Gastroesophageal sphincter (tissue), 4 donors: Measurements from ENCODE around the gene PTCH1. TPM values are rescaled to one million over a fixed set of nuclear protein-coding genes. Genes with fewer than 3 reads are reported as not detected.

ENCODE experiments used
- ATAC-seq: fragments of 150-250 bp; one replicate; pipeline ENCODE4 v1.9.1; 2016; ENCODE audit warnings: mild to moderate bottlenecking, moderate library complexity
- H3K27ac ChIP-seq, 4 donors: fragments of 200-600 bp; sonication (generic) in 3 of 4; 1 replicate in 3 of 4; 2 replicates in 1 of 4; pipeline ENCODE4 v1.5.1; 2016 to 2019
- H3K27me3 ChIP-seq: fragments of 200-600 bp; sonication (generic); one replicate; pipeline ENCODE4 v1.5.1; 2019
- H3K36me3 ChIP-seq, 2 donors: fragments of 200-600 bp; sonication (generic); one replicate each; pipeline ENCODE4 v1.5.1; 2019; ENCODE audit warnings: control low read depth in 1 of 2
- H3K4me1 ChIP-seq, 3 donors: fragments of 200-600 bp; sonication (generic); 1 replicate in 2 of 3; 2 replicates in 1 of 3; pipeline ENCODE4 v1.5.1; 2016 to 2019; ENCODE audit warnings: control low read depth in 2 of 3
- H3K4me3 ChIP-seq, 2 donors: fragments of 200-600 bp; sonication (generic); one replicate each; pipeline ENCODE4 v1.5.1; 2019; ENCODE audit warnings: mild to moderate bottlenecking in 1 of 2, moderate library complexity in 1 of 2
- H3K9me3 ChIP-seq, 3 donors: fragments of 200-600 bp; sonication (generic); one replicate each; pipeline ENCODE4 v1.5.1; 2017 to 2019; ENCODE audit warnings: control low read depth in 2 of 3
- CTCF ChIP-seq, 4 experiments: fragments of 200-600 bp in 2 of 4; fragments of 450-650 bp in 2 of 4; sonication (generic) in 1 of 4; IDR thresholded peaks; one replicate each; pipeline ENCODE4 v1.5.1; 2017 to 2019; ENCODE audit warnings: antibody characterized with exemption in 4 of 4, mild to moderate bottlenecking in 2 of 4, moderate library complexity in 2 of 4
- EP300 ChIP-seq: sonication (generic); formaldehyde crosslinking; IDR thresholded peaks from one replicate; pipeline ENCODE4 v1.6.1; 2017; ENCODE audit warnings: antibody characterized with exemption, mild to moderate bottlenecking
- POLR2A ChIP-seq, 2 donors: fragments of 450-650 bp; IDR thresholded peaks; one replicate each; pipeline ENCODE4 v1.6.1; 2017; ENCODE audit warnings: antibody characterized with exemption in 2 of 2, mild to moderate bottlenecking in 2 of 2, moderate library complexity in 1 of 2
- POLR2AphosphoS5 ChIP-seq: sonication (generic); formaldehyde crosslinking; IDR thresholded peaks from one replicate; pipeline ENCODE4 v1.6.1; 2017; ENCODE audit warnings: antibody characterized with exemption
- WGBS, 2 donors: methylation state at CpG; one replicate each; pipeline ENCODE4 v1.1.5; 2018; ENCODE audit warnings: low coverage in 1 of 2; 5-methylcytosine and 5-hydroxymethylcytosine counted together
- total RNA-seq, 4 donors: library from RNA; depleted of rRNA; stranded (reverse); fragments of >200 nt; gene quantifications; one replicate each; pipeline ENCODE4 v1.1.0, GENCODE V29; 2016

Gene PTCH1
- total RNA-seq, 4 donors from 2014 or later, result 12.5 to 20.3 (median 15.5) TPM

- TF ChIP-seq CTCF (IDR thresholded peaks at IDR 0.05) (no peak), POLR2AphosphoS5 (no peak), POLR2A (IDR thresholded peaks at IDR 0.05) (no peak), EP300 (no peak)
- Histone ChIP-seq H3K9me3 (no peaks in the 10 kb centered on the region), H3K27me3 (no peaks in the 10 kb centered on the region), H3K27ac (no peak overlapping the region), H3K4me3 (no peak overlapping the region), H3K4me1 (peaks cover 0 to 15% (median 0%) of the 10 kb centered on the region in 3 donors), H3K36me3 (peaks cover 0 to 5% of the 10 kb centered on the region in 2 donors)
- no peak for ATAC-seq
- WGBS, 2 donors, result 75 to 90% methylated on average over 5 to 8 of the region's 8 CpGs
These were observed 25.0 kb downstream of the PTCH1 start for GRCh38 chr9:95491543-95492320.

- Histone ChIP-seq H3K4me3 (no peak overlapping the region), H3K27ac (no peak overlapping the region), H3K9me3 (no peaks in the 10 kb centered on the region), H3K4me1 (peaks cover 0 to 11% (median 5%) of the 10 kb centered on the region in 3 donors), H3K27me3 (no peaks in the 10 kb centered on the region), H3K36me3 (peaks cover 0 to 1% of the 10 kb centered on the region in 2 donors)
- TF ChIP-seq POLR2AphosphoS5 (no peak), POLR2A (IDR thresholded peaks at IDR 0.05) (no peak), EP300 (no peak), CTCF (IDR thresholded peaks at IDR 0.05) (no peak)
- WGBS, 2 donors, result 73 to 79% methylated on average over 3 of the region's 5 CpGs
- ATAC-seq, result no peak
These were observed 27.8 kb downstream of the PTCH1 start for GRCh38 chr9:95488954-95489353.

GRCh38 chr9:95486318-95486717 is 30.5 kb downstream of the PTCH1 start:
- 100% methylated on average over 1 of the region's 5 CpGs; no CpG with 5 or more reads in 1 of the 2 donors for WGBS, 2 donors
- H3K27ac ChIP-seq, result no peak overlapping the region

GRCh38 chr9:95484225-95484624 is 32.5 kb downstream of the PTCH1 start:
- Histone ChIP-seq H3K9me3 (no peaks in the 10 kb centered on the region), H3K36me3 (peaks cover 0 to 21% of the 10 kb centered on the region in 2 donors), H3K27ac (no peak overlapping the region), H3K27me3 (no peaks in the 10 kb centered on the region), H3K4me1 (peaks cover 0 to 15% (median 6%) of the 10 kb centered on the region in 3 donors), H3K4me3 (no peak overlapping the region)
- TF ChIP-seq POLR2A (IDR thresholded peaks at IDR 0.05) (no peak), CTCF (IDR thresholded peaks at IDR 0.05) (no peak), EP300 (no peak), POLR2AphosphoS5 (no peak)
- WGBS, 2 donors, result 35 to 75% methylated on average over 2 to 3 of the region's 3 CpGs
- no peak for ATAC-seq

More at GRCh38 chr9:95486318-95486717, 30.5 kb downstream of the PTCH1 start:
- no peaks in the 10 kb centered on the region for H3K9me3 ChIP-seq
- H3K36me3 ChIP-seq, result no peaks in the 10 kb centered on the region
- peaks cover 0 to 11% (median 6%) of the 10 kb centered on the region in 3 donors for H3K4me1 ChIP-seq
- TF ChIP-seq CTCF (IDR thresholded peaks at IDR 0.05) (no peak), POLR2A (IDR thresholded peaks at IDR 0.05) (no peak), EP300 (no peak), POLR2AphosphoS5 (no peak)
- H3K4me3 ChIP-seq, result no peak overlapping the region
- H3K27me3 ChIP-seq, result no peaks in the 10 kb centered on the region
- no peak for ATAC-seq

GRCh38 chr9:95483431-95483830 is 33.3 kb downstream of the PTCH1 start:
- peaks cover 0 to 15% (median 6%) of the 10 kb centered on the region in 3 donors for H3K4me1 ChIP-seq
- H3K4me3 ChIP-seq, result no peak overlapping the region
- no peaks in the 10 kb centered on the region for H3K9me3 ChIP-seq
- no peaks in the 10 kb centered on the region for H3K27me3 ChIP-seq
- ATAC-seq, result no peak
- H3K36me3 ChIP-seq, result peaks cover 0 to 28% of the 10 kb centered on the region in 2 donors
- TF ChIP-seq POLR2A (IDR thresholded peaks at IDR 0.05) (no peak), CTCF (IDR thresholded peaks at IDR 0.05) (no peak), POLR2AphosphoS5 (no peak), EP300 (no peak)
- H3K27ac ChIP-seq, result no peak overlapping the region
- 86 to 89% methylated on average over 4 to 6 of the region's 6 CpGs for WGBS, 2 donors
